HepG2 (cell line): ENCODE data around the gene ANKRD27. TPM values are rescaled to one million over a fixed set of nuclear protein-coding genes. Genes with fewer than 3 reads are reported as not detected.
A peak's percentile ranks its signal among the peaks of the same experiment; 100 is the strongest.

ENCODE experiments used
- CAMTA2 ChIP-seq: sonication (generic); formaldehyde crosslinking; IDR thresholded peaks from 2 replicates; pipeline ENCODE4 v1.4.0; 2020; ENCODE audit warnings: mild to moderate bottlenecking, missing genetic modification reagents, borderline replicate concordance
- CCDC6 ChIP-seq: sonication (generic); formaldehyde crosslinking; IDR thresholded peaks from 2 replicates; pipeline ENCODE4 v1.8.1; 2022; ENCODE audit warnings: mild to moderate bottlenecking, missing genetic modification reagents, moderate library complexity
- HNRNPH1 ChIP-seq: fragments of 200-400 bp; formaldehyde crosslinking; optimal IDR thresholded peaks from 2 replicates; pipeline ENCODE3; 2017; ENCODE audit warnings: mild to moderate bottlenecking, low read depth, low read length
- KMT2A ChIP-seq: sonication (generic); formaldehyde crosslinking; IDR thresholded peaks from 2 replicates; pipeline ENCODE4 v1.4.0; 2020; ENCODE audit warnings: missing genetic modification reagents
- MAF1 ChIP-seq: sonication (generic); formaldehyde crosslinking; IDR thresholded peaks from 2 replicates; pipeline ENCODE4 v1.5.0; 2020; ENCODE audit warnings: missing genetic modification reagents, borderline replicate concordance
- MAFG ChIP-seq: sonication (generic); formaldehyde crosslinking; IDR thresholded peaks from 2 replicates; pipeline ENCODE4 v1.5.1; 2020; ENCODE audit warnings: mild to moderate bottlenecking, missing genetic modification reagents
- MIER2 ChIP-seq: IDR thresholded peaks from 2 replicates; pipeline ENCODE4 v1.6.1; 2016; ENCODE audit warnings: missing biosample characterization, missing genetic modification reagents
- MZF1 ChIP-seq: sonication (generic); formaldehyde crosslinking; IDR thresholded peaks from 2 replicates; pipeline ENCODE4 v1.8.1; 2023; ENCODE audit warnings: mild to moderate bottlenecking, missing genetic modification reagents, borderline replicate concordance
- SUZ12 ChIP-seq: fragments of 150-350 bp; IDR thresholded peaks from 2 replicates; pipeline ENCODE4 v1.6.1; 2014; ENCODE audit warnings: low read depth, low read length
- TCF7 ChIP-seq: sonication (generic); IDR thresholded peaks from 2 replicates; pipeline ENCODE4 v1.6.1; 2016; ENCODE audit warnings: antibody characterized with exemption, low read depth
- ZFYVE20 ChIP-seq: sonication (generic); formaldehyde crosslinking; IDR thresholded peaks from 2 replicates; pipeline ENCODE4 v1.8.0; 2023; ENCODE audit warnings: low read depth, mild to moderate bottlenecking, moderate library complexity, missing genetic modification reagents, borderline replicate concordance
- ZKSCAN1 ChIP-seq: fragments of 150-350 bp; IDR thresholded peaks from 2 replicates; pipeline ENCODE4 v1.6.1; 2014; ENCODE audit warnings: low read length
- ZNF441 ChIP-seq: sonication (generic); formaldehyde crosslinking; IDR thresholded peaks from 2 replicates; pipeline ENCODE4 v1.7.0; 2021; ENCODE audit warnings: missing genetic modification reagents, borderline replicate concordance
- ZNF460 ChIP-seq: sonication (generic); formaldehyde crosslinking; IDR thresholded peaks from 2 replicates; pipeline ENCODE4 v1.5.1; 2020; ENCODE audit warnings: missing genetic modification reagents, mild to moderate bottlenecking, borderline replicate concordance
- ZNF550 ChIP-seq: sonication (generic); formaldehyde crosslinking; IDR thresholded peaks from 2 replicates; pipeline ENCODE4 v1.4.0; 2020; ENCODE audit warnings: mild to moderate bottlenecking, missing genetic modification reagents, borderline replicate concordance
- ZNF7 ChIP-seq: IDR thresholded peaks from 2 replicates; pipeline ENCODE4 v1.6.1; 2016; ENCODE audit warnings: missing biosample characterization, missing genetic modification reagents
- ZNF841 ChIP-seq: sonication (generic); formaldehyde crosslinking; IDR thresholded peaks from 2 replicates; pipeline ENCODE4 v1.8.1; 2023; ENCODE audit warnings: missing genetic modification reagents, borderline replicate concordance
- polyA plus RNA-seq, 8 experiments: library from polyadenylated mRNA; depleted of rRNA in 3 of 8; stranded (reverse) in 7 of 8; unstranded in 1 of 8; fragments of >200 nt; fragmentation: Illumina TruSeq in 4 of 8; extraction: Trizol in 4 of 8; gene quantifications; 2 replicates each; pipeline versions ENCODE4 v1.2.1 to v1.2.3, GENCODE V29; 2011 to 2016; ENCODE audit warnings: low read depth in 4 of 8, missing spikeins in 1 of 8, mixed read lengths in 1 of 8; ENCODE audit not compliant: insufficient read depth in 1 of 8
- total RNA-seq, 5 experiments: library from RNA; depleted of rRNA; stranded (reverse); fragments of >200 nt; fragmentation: Illumina TruSeq; extraction: Trizol; gene quantifications; 2 replicates each; pipeline ENCODE4 v1.2.3, GENCODE V29; 2016; ENCODE audit warnings: low read depth in 1 of 5
- TF ChIP-seq, protein P1 (sequence below): sonication (generic); formaldehyde crosslinking; IDR thresholded peaks from 2 replicates; pipeline ENCODE4 v1.8.0; 2022; ENCODE audit warnings: missing genetic modification reagents, mild to moderate bottlenecking, borderline replicate concordance
- TF ChIP-seq, protein P2 (sequence below): sonication (generic); formaldehyde crosslinking; IDR thresholded peaks from 2 replicates; pipeline ENCODE4 v1.4.0; 2020; ENCODE audit warnings: missing genetic modification reagents, borderline replicate concordance
- TF ChIP-seq, protein P3 (sequence below): sonication (generic); formaldehyde crosslinking; IDR thresholded peaks from 2 replicates; pipeline ENCODE4 v1.4.0; 2020; ENCODE audit warnings: missing genetic modification reagents, borderline replicate concordance
- TF ChIP-seq, protein P4 (sequence below): IDR thresholded peaks from 2 replicates; pipeline ENCODE4 v1.6.1; 2018; ENCODE audit warnings: missing genetic modification reagents, mild to moderate bottlenecking, missing compliant biosample characterization
- TF ChIP-seq, protein P5 (sequence below): sonication (generic); formaldehyde crosslinking; conservative IDR thresholded peaks from 2 replicates; pipeline ENCODE4 v1.8.0; 2022; ENCODE audit warnings: missing genetic modification reagents

ANKRD27 gene
- total and polyA plus RNA-seq, 2 of the 13 experiments (the other 11 are each of a cell fraction or from before 2014, with no cell fraction given), result 22.2 to 23.7 TPM

DNA sequence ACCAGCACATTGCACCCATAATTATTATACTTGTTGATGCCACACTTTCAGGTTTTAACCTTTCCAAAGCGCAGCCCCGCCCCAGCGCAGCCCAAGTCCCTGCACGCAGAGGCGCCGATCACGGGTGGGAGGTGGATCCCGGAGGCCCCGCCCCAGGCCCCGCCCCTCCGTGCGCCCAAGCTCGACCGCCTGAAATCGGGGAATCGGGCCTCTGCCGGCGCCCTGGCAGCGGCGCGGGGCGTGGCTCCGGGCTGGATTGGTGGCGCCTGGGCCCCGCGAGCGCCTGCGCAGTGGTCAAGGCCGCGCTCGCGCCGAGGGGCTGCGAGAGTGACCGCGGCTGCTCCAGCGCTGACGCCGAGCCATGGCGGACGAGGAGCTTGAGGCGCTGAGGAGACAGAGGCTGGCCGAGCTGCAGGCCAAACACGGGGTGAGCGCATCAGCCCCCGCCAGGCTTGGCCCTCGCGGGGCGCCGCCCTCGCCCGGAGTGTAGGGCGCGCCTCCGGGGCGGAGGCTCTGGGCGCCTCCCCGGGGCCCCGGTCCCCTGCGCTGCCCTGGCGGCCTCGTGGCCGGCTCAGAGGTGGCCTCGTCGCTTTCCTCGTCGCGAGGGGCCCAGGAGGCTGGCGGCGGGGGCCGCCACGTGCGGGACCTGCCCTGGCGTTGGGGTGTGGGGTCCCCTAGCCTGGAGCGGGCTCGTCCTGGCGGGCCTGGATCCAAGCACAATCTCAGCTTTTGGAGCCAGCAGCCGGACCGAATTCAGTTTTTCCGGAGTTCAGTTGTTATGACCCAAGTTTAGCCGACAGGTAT lies 93.9 kb downstream of the ANKRD27 start, which contains the start of gene PDCD5 (continued):
- no peak for TF ChIP-seq HNRNPH1
- TF ChIP-seq KMT2A (CRISPR knock-in tag), result peak; percentile 45
- no peak for TF ChIP-seq TCF7
- TF ChIP-seq ZNF550, result no peak
- TF ChIP-seq, protein P1, sequence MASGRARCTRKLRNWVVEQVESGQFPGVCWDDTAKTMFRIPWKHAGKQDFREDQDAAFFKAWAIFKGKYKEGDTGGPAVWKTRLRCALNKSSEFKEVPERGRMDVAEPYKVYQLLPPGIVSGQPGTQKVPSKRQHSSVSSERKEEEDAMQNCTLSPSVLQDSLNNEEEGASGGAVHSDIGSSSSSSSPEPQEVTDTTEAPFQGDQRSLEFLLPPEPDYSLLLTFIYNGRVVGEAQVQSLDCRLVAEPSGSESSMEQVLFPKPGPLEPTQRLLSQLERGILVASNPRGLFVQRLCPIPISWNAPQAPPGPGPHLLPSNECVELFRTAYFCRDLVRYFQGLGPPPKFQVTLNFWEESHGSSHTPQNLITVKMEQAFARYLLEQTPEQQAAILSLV (CRISPR knock-in tag), result peak; percentile 33; the same call in 1 of the 2 replicates
- TF ChIP-seq, protein P2, sequence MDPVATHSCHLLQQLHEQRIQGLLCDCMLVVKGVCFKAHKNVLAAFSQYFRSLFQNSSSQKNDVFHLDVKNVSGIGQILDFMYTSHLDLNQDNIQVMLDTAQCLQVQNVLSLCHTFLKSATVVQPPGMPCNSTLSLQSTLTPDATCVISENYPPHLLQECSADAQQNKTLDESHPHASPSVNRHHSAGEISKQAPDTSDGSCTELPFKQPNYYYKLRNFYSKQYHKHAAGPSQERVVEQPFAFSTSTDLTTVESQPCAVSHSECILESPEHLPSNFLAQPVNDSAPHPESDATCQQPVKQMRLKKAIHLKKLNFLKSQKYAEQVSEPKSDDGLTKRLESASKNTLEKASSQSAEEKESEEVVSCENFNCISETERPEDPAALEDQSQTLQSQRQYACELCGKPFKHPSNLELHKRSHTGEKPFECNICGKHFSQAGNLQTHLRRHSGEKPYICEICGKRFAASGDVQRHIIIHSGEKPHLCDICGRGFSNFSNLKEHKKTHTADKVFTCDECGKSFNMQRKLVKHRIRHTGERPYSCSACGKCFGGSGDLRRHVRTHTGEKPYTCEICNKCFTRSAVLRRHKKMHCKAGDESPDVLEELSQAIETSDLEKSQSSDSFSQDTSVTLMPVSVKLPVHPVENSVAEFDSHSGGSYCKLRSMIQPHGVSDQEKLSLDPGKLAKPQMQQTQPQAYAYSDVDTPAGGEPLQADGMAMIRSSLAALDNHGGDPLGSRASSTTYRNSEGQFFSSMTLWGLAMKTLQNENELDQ (CRISPR knock-in tag), result no peak
- TF ChIP-seq MZF1 (CRISPR knock-in tag), result no peak
- no peak for TF ChIP-seq ZFYVE20 (CRISPR knock-in tag)
- TF ChIP-seq, protein P3, sequence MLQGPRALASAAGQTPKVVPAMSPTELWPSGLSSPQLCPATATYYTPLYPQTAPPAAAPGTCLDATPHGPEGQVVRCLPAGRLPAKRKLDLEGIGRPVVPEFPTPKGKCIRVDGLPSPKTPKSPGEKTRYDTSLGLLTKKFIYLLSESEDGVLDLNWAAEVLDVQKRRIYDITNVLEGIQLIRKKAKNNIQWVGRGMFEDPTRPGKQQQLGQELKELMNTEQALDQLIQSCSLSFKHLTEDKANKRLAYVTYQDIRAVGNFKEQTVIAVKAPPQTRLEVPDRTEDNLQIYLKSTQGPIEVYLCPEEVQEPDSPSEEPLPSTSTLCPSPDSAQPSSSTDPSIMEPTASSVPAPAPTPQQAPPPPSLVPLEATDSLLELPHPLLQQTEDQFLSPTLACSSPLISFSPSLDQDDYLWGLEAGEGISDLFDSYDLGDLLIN (CRISPR knock-in tag), result peak; percentile 39; the same call in 1 of the 2 replicates
- TF ChIP-seq CCDC6 (CRISPR knock-in tag), result peak; percentile 72; the same call in 1 of the 2 replicates
- TF ChIP-seq ZNF841 (CRISPR knock-in tag), result no peak
- TF ChIP-seq MAFG (CRISPR knock-in tag), result no peak
- TF ChIP-seq ZNF7, result no peak
- no peak for TF ChIP-seq SUZ12
- TF ChIP-seq ZNF460 (CRISPR knock-in tag), result no peak
- TF ChIP-seq, protein P4, sequence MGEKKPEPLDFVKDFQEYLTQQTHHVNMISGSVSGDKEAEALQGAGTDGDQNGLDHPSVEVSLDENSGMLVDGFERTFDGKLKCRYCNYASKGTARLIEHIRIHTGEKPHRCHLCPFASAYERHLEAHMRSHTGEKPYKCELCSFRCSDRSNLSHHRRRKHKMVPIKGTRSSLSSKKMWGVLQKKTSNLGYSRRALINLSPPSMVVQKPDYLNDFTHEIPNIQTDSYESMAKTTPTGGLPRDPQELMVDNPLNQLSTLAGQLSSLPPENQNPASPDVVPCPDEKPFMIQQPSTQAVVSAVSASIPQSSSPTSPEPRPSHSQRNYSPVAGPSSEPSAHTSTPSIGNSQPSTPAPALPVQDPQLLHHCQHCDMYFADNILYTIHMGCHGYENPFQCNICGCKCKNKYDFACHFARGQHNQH (CRISPR knock-in tag), result no peak; the same call in 1 of the 2 replicates
- TF ChIP-seq MAF1 (CRISPR knock-in tag), result no peak
- TF ChIP-seq CAMTA2 (CRISPR knock-in tag), result 0 out of 2 replicates have a peak, but pooled peaks have one; percentile 29
- TF ChIP-seq ZNF441, result peak; percentile 26; the same call in 1 of the 2 replicates
- no peak for TF ChIP-seq MIER2
- TF ChIP-seq, protein P5, sequence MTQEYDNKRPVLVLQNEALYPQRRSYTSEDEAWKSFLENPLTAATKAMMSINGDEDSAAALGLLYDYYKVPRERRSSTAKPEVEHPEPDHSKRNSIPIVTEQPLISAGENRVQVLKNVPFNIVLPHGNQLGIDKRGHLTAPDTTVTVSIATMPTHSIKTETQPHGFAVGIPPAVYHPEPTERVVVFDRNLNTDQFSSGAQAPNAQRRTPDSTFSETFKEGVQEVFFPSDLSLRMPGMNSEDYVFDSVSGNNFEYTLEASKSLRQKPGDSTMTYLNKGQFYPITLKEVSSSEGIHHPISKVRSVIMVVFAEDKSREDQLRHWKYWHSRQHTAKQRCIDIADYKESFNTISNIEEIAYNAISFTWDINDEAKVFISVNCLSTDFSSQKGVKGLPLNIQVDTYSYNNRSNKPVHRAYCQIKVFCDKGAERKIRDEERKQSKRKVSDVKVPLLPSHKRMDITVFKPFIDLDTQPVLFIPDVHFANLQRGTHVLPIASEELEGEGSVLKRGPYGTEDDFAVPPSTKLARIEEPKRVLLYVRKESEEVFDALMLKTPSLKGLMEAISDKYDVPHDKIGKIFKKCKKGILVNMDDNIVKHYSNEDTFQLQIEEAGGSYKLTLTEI (CRISPR knock-in tag), result no peak
- TF ChIP-seq ZKSCAN1, result no peak
